Measurements from ENCODE around the gene TOP2A.

- TF ChIP-seq EZH2 (IDR thresholded peaks at IDR 0.05) (no peak), POLR2AphosphoS5 (IDR thresholded peaks at IDR 0.05; ENCODE audit: borderline replicate concordance, low read depth, low read length) (no peak)
Observed at GRCh38 chr17:40447148-40447644, 29.5 kb upstream of the TOP2A start.
